ENCODE results near the gene EFCAB10.

EFCAB10 gene, protein sequence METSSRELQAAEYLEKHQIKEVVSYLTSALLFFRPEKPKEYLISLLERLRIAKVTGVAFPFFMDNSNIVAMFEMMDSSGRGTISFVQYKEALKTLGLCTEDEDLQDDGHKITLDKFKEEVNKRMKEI

GRCh38 chr7:105581066-105581811 is at the start of gene EFCAB10:
EFCAB10 (minus strand) TSS chr7:105581493; CDS start chr7:105581463, 30 bp downstream.
- DNase-seq (ENCODE audit: low read depth in 3 of 3) = peak in 2 of 3 experiments; percentile 2 to 11

DNA sequence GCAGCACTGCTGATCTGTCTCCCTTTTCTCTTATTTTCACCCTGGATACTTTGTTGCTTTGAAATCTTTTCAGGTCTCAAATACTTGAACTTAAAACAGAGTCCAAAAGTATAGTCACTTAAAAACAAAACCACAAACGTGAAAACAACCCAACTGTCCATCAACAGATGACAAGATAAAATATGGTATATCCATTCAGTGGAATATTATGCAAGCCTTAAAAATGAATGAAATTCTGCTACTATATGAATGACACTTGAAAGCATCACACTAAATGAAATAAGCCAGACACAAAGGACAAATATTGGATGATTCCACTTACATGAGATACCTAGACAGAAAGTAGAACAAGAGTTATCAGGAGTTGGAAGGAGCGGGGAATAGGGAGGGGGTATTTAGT is 44.7 kb upstream of the EFCAB10 start:
- no peak for DNase-seq (ENCODE audit: low read depth in 3 of 3)

DNA sequence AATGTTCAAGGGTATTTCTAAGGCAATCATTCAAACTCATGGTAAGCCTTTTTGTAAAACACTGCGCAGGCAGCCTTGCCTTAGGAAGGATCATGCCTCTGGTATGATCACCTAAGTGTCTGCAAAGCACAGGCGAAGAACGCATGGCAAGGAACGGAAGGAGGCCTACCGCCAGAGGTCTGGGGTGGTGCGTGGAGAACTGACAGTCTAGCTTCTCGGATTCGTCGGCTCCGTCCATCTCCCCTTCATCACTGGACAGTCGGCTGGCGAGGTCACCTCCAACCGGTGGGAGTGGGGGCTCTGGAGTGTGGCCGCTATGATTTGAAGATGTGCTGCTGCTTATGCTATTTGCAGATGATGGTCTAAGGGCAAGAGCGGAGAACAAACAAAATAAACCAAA is 42.6 kb upstream of the EFCAB10 start:
- no peak for DNase-seq (ENCODE audit: low read depth in 3 of 3)

DNA sequence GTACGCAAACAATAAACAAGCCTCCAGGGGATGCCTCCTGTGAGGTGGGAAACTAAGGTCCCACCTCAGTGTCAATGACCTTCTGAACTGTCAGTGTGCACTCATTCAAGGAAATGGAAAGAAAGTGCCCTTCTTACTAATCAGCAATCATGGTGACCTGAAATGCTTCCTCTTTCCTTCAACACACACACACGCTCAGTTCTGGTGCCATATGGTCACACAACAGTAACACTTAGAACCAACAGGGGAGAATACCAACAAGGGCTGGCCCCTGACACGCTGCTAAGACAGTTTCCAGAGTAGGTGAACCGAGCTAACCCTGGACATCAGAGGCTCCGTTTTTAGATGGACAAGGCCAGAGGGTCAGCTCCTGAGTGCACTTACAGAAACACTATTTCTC is 42.1 kb upstream of the EFCAB10 start:
- DNase-seq (ENCODE audit: low read depth in 3 of 3) = no peak

GRCh38 chr7:105622106-105622731 is 40.9 kb upstream of the EFCAB10 start:
- no peak for DNase-seq (ENCODE audit: low read depth in 3 of 3)

- DNase-seq (ENCODE audit: low read depth in 3 of 3) = no peak
Measured at GRCh38 chr7:105621617-105622016, 40.3 kb upstream of the EFCAB10 start.

DNA sequence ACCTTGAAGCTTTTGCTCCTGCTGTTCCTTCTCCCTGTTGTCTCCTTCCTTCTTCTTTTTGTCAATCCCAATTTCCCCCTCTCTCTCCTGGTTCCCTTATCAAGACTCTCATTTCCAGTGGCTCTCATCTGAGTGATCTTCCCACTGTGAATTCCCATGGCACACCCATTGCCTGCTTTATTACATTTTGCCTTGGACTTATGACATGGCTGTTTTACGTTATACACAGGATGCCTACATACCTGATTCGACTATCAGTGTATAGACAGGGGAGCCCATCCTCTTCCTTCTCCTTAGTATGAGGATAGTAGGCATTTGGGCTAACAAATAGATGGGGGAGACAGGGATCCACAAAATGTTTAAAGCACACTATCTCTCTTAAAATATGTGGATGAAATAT is 39.9 kb upstream of the EFCAB10 start:
- no peak for DNase-seq (ENCODE audit: low read depth in 3 of 3)

DNA sequence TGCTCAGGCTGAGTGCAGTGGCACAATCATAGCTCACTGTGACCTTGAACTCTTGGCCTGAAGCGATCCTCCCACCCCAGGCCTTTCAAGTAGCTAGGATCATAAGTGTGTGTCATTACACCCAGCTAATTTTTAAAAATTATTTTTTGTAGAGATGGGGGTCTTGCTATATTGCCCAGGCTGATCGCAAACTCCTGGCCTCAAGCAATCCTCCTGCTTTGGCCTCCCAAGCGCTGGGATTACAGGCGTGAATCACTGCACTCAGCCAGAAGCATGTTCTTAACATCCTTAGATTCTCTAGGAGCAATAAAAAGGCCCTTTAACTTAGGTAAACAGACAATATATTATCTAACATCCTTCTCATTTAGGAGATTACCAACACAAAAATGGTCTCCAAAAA is 38.3 kb upstream of the EFCAB10 start:
- no peak for DNase-seq (ENCODE audit: low read depth in 3 of 3)

DNA sequence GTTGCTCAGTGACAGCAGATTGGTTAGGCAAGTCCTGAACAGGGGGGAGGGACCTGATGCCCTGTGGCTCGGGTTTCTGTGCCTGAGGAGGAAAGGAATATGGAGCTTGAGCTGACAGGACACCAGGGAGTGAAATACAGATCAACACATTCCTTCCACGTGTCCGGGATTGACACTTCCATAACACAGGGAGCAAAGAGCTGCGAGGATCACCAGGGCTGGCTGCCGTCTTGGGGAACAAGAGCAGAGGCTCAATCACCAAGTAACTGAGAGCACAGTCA is 36.7 kb upstream of the EFCAB10 start:
- DNase-seq (ENCODE audit: low read depth in 3 of 3) = no peak

- no peak for DNase-seq (ENCODE audit: low read depth in 3 of 3)
Measured at GRCh38 chr7:105617280-105618015, 36.2 kb upstream of the EFCAB10 start.

DNA sequence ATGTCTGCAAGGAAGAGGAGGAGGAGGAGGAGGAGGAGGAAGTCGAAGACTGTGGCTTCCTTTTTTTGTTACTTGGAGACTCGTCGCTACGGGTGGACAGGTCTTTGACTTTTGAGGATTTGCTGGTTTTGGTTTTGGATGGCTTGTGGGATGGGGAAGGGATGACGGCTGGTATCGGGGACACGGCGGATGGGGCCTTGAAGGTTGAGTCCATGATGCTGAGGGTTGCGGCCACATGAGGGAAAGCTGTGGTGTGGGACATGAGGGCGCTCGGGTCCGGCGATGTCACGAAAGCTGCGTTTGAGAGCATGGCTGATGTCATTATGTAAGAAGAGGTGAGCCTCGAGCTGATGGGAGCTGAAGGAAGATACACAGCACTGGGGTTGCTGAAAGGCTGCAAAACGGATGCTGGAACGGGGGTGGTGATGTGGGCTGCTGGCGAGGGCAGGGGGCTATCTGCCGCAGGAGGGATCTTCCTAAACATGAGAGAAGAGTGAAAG is 33.1 kb upstream of the EFCAB10 start:
- DNase-seq (ENCODE audit: low read depth in 3 of 3) = no peak

DNA sequence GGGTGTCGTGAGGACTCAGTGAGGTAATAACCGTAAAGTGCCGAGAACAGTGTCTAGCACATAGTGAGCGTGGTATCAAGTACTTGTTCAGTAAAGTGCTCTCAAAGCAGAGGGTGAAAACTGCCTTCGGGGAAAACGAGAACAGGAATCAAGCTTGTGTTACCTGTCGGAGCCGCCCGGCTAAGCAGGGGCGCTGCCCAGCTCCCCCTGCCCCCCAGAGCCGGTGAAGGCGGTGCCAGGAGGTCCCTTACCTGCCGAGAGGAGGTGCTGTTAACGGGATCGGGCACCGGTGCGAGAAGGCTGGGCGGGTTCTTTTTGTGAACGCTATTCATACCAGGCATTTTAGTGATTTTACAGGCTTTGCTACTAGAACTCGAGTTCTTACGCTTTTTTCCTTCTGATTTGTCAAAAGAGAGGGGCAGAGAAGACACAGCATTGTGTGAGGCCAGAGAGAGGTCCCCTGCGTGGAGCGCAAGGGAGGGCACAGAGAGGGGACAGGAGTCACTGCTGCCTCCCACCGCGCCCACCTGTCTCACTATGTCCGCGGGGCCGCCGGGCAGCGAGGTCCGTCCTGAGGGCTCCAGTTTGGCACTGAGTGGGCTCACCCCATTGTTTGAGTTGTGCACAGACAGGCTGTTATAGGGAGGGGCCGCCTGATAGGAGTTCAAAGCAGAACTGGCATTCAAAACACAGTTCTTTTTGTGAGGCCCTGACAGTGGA is 32.5 kb upstream of the EFCAB10 start:
- DNase-seq (ENCODE audit: low read depth in 3 of 3) = no peak

- DNase-seq (ENCODE audit: low read depth in 3 of 3) = no peak
Measured at GRCh38 chr7:105612806-105613205, 31.5 kb upstream of the EFCAB10 start.

- no peak for DNase-seq (ENCODE audit: low read depth in 3 of 3)
Measured at GRCh38 chr7:105611856-105612775, 30.8 kb upstream of the EFCAB10 start.

DNA sequence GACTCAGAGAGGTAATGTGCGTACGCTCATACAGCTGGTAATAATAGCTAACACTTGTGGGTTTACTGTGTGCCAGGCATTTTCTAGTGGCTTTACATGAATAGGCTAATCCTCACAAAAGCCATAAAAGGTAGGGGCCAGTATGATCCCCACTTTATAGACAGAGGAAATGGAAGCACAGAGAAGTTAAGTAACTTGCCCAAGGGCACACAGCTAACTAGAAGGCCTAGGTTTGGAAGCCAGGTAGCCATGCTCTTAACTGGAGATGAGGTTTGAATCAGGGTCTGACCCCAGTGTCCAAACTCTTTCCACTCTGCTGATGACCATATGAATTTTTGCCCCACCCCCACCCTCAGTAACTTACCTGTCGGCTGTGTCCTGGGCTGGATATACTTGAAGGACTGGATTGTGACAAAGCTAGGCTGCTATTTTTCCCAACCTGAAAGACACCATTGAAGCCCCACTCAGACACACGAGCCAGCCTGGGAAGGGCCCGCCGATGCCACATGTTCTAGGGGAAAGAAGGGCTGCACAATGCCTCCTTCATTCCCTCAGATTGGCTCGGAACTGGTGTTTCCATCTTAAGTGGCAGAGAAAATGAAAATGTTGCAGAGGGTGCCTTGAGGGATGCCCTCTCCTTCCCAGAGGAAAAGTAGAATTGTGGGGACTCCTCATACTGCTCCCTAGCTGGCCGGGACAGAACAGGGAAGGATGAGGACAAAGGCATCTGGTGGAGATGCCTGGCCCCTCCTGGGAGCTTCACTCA is 29.1 kb upstream of the EFCAB10 start:
- no peak for DNase-seq (ENCODE audit: low read depth in 3 of 3)

DNA sequence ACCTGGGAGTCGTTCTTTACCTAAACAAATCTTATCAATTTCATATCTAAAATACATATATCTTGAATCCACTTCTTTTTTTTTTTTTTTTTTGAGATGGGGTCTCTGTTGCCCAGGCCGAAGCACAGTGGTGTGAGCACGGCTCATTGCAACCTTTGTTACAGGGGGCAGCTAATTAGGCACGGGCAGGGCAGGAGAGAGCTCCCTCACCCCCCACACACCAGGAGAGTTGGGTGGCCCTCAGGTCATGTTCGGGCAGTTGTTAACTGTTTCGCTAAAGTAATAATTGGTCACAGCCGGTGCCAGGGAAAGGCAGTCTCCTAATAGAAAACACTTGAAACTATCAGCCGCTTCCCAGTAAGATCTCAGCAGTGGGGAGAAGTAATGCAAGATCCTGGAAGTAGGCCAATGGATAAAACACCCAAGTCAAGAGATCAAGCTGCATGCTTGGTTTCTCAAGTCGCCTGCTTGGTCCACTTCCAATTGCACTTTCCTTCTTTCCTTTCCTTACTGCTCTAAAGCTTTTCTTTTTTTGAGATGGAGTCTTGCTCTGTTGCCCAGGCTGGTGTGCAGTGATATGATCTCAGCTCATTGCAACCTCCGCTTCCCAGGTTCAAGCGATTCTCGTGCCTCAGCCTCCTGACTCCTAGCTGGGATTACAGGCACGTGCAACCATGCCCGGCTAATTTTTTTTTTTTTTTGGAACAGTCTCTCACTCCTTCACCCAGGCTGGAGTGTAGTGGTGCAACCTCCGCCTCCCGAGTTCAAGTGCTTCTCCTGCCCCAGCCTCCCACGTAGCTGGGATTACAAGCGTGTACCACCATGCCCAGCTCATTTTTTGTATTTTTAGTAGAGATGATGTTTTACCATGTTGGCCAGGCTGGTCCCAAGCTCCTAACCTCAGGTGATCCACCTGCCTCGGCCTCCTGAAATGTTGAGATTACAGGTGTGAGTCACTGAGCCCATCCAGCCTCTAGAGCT is 21.3 kb upstream of the EFCAB10 start:
- DNase-seq (ENCODE audit: low read depth in 3 of 3) = no peak

DNA sequence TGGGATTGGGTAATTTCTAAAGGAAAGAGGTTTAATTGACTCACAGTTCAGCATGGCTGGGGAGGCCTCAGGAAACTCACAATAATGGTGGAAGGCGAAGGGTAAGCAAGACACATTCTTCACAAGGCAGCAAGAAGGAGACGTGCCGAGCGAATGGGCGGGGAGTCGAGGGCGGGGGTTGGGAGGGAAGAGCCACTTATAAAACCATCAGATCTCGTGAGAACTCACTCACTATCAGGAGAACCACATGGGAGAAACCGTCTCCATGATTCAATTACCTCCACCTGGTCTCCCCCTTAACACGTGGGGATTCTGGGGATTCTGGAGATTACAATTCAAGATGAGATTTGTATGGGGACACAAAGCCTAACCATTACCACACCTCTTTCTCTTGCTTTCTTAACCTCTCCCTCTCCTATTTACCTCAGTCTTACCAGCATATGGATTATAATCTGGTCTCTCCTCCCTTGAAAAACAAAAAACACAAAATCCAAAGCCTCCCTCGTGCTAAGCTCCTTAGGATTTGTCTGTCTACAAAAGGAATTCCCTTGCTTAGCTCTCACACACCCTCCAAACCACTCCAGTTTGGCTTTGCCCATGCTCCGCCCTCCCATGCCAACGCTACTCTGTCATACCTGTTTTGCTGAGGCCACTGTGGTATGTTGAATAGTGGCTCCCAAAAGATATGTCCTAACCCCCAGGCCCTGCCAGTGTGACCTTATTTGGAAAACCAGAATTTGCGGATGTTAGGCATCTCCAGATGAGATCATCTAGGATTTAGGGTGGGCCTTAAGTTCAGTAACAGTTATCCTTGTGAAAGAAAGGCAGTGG is 19.6 kb upstream of the EFCAB10 start:
- no peak for DNase-seq (ENCODE audit: low read depth in 3 of 3)

DNA sequence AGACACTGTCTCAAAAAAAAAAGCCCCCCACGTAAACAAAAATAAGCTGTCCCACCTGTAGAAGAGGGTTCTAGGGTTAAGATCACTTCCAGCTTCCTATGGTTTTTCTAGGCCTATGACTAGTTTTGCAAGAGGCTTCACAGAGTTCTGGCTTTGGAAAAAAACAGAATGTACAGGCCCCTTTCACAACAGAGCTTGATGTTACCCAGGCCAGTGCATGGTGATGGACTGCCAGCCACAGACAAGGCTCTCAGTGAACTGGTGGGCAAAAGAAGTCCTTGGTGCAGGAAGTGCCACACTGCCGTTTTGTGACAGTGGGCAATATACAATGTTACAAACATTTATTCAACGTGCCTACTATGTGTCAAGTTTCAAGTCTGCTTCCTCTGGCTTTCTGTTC is 18.3 kb upstream of the EFCAB10 start:
- no peak for DNase-seq (ENCODE audit: low read depth in 3 of 3)
